Stimulated activated CD4-positive, alpha-beta T cell treated with anti-CD3 and anti-CD28 coated beads, Interleukin-4, amount 100 ng/mL, for 24 hours (primary cell): ENCODE results near the gene GLYR1.
A peak's percentile ranks its signal among the peaks of the same experiment; 100 is the strongest.
"Not testable (repeated sequence)": the region's sequence is repeated elsewhere in the genome, so short reads cannot be mapped to it uniquely, and the experiment has no call there.

Source experiments
- DNase-seq: peaks from one replicate; pipeline ENCODE4 v3.0.0-alpha.2; 2020

Gene GLYR1

DNA sequence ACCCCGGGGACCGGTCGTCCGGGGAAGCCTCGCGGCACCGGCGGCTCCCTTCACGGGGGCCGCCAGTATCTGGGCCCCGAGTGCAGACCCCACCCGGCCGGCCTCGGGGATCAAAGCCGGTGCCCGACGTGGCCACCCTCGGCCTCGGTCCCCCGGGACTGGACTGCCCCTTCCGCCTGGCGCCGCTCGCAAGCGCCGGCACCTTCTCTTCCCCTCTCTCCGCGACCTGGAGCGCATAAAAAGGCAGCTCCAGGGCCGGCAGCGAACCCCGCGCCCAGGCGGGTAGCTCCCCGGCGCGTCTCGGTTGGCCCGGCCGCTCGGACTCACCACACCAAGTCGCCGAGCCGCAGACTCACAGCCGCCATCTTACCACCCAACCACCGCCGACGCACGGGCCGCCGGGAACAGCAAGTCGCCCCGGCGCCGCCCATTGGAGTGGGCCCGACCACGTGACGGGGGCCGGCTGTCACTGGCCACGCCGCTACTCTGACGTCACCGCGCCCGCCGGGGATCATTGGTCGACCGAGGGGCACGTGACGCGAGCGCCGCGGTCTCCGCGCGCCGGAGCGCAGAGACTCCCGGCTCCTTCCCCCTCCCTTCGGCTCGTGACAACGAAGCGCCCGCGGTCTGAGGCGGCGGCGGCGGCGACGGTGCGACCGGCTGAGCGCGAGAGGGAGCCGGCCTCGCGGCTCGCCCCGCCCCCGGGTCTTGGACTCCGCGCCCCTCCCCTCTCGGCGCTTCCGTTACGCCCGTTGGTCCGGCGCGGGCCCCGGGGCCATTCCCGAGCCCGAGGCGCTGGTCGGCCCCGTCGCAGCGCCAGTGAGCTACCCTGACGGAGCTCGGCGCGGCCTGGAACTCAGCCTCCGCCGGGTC, at the start of gene GLYR1, which contains the start of gene UBN1:
TSS of gene GLYR1 (minus strand) at position 388 of the 873 bp plus-strand sequence. CDS start at position 365, 23 bp downstream.
TSS of gene UBN1 (plus strand) at position 581 of the 873 bp plus-strand sequence. CDS start 5,437 bp downstream, outside the sequence.
- DNase-seq, result peak; percentile 100

DNA sequence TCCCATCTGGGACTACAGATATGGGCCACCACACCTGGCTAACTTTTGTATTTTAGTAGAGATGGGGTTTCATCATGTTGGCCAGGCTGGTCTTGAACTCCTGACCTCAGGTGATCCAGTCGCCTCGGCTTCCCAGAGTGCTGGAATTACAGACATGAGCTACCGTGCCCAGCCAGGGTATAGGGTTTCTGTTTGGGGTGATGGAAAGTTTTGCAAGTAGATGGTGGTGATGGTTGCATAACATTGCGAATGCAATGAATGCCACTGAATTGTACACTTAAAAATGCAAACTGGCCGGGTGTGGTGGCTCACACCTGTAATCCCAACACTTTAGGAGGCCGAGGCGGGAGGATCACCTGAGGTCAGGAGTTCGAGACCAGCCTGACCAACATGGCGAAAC, 49.7 kb upstream of the GLYR1 start:
- not testable (repeated sequence) for DNase-seq

DNA sequence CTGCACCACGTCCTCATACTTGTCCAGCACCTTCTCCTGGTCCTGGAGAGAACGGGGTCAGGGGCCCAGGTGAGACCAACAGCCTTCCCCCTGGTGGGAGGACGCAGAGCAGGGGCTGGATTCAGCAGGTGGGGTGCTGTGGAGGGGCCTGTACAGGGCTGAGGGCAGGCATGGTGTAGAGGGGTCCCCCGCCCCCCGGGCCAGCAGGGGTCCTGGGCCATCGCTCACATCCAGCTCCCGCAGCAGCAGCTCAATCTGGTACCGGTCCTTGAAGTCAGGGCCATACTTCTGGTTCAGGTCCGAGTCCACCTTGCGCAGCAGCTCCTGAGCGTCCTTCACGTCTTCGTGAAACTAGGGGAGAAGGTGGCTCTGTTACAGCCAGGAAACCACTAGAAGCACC, 48.3 kb upstream of the GLYR1 start:
- no peak for DNase-seq

DNA sequence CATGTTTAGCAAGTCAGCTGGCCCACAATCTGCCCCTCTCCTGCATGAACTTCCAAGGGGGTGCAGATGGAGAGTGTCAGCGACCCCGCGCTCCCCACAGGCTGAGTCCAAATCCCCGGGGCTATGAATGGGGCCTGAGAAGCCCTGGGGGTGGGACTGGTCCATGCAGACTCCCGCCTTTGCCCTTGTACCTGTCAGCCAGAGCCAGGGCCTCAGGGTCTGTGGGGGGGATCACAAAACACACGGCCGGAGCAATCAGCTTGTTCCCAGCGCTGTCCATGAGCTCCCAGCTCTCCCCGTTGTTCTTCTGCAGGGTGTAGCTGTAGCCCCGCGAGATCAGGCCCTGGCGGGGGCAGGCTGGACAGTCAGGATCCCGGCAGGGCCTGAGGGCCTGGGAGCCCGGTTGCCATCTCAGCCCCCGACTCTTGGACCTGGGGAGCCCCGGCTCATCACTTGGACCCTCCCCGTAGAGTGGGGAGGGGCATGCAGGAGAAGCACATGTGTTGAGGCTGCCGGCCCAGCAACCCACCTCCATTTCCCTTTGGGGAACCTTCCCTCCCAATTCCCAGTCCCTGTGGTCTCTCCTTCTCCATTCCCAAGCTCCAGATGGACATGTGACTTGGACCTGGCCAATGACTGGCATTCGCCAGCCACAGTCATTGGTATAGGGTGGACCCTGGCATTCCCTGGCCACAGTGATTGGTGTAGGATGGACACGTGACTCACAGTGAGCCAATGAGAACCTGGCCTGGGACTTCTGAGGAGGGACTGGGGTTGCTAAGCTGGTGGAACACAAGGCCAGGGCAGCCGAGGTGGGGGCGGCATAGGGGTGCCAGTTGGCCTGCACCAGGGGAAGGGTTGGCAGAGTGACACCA, 47.4 kb upstream of the GLYR1 start:
- DNase-seq, result no peak

DNA sequence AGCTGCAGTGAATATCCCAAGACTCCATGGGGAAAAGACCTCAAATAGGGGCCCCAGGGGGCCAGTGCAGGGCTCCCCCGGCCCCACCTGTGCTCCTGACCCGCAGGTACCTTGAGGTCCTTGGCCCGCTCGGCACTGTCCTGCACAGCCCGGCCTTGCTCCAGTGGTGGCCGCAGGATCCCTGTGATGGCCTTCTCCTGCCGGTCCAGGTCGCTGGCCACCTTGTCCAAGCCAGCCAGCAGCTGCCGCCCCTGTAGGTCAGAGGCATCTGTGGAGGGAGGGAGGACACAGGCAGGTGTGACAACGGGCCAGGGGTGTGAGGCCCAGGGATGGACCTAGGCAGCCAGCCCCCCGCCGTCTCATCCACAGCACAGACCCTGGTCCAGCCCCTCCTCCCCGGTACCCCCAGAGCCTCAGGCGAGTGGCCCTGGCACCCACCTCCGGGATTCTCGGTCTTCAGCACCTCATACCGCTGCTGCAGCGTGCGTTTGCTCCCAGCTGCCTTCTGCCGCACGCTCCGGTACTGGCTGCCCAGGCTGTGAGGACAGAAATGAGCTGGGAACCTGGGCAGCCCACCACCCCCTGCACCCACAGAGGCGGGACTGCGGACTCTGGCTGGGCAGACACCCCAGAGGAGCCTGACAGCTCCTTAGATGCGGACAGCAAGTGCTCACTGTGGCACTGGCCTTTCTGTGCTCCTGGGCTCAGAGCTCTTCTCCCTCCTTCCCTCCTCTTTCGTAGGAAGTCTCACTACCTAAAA, 46.2 kb upstream of the GLYR1 start:
- DNase-seq, result no peak

DNA sequence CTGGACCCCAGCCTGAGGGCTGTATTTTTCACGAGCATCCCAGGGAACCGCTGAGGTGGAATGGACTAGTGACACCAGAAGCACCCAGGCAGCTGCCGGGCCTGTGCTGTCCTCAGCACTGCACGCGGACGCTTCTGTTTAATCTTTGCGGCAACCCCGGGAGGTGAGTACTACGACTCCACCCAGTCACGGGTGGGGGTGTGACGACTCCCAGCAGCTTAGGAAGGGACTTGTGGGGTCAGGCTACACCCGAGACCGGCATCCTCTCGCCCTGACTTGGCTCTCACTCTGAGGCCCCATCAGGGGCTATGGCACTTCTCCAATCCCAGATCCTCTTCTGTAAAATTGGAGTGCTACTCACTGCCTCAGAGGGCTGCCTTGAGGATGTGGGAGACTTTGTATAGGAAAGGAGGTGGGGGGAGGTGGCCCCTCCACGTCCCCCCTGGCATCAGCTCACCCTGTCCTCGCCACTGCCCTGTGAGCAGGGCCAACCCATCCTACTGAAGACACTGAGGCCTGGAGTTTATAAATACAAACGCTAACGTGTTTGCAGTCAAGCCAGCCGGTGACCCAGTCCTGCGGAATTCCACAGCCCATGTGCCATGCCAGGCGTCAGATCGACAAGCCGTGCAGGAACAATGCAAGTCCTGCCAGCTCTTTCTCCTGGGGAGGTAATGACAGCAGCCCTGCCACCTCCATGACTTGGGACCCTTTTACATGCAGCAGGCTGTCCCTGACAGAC, 45.4 kb upstream of the GLYR1 start:
- no peak for DNase-seq

DNA sequence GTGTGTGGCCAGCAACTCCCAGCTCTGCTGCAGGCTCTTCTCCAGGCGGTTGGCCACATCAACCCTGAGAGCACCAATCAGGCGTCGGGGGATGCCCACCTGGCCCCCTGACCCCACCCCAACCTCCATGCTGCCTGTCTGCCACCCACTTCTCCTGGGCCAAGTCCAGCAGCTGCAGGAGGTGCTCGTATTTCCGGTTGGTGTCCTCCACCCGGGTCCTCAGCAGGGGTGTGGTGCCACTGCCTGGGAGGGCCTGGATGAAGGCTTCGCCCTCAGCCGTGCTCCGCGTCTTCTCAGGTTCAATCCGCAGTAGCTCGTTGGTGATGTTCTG, 44.8 kb upstream of the GLYR1 start:
- DNase-seq, result no peak

DNA sequence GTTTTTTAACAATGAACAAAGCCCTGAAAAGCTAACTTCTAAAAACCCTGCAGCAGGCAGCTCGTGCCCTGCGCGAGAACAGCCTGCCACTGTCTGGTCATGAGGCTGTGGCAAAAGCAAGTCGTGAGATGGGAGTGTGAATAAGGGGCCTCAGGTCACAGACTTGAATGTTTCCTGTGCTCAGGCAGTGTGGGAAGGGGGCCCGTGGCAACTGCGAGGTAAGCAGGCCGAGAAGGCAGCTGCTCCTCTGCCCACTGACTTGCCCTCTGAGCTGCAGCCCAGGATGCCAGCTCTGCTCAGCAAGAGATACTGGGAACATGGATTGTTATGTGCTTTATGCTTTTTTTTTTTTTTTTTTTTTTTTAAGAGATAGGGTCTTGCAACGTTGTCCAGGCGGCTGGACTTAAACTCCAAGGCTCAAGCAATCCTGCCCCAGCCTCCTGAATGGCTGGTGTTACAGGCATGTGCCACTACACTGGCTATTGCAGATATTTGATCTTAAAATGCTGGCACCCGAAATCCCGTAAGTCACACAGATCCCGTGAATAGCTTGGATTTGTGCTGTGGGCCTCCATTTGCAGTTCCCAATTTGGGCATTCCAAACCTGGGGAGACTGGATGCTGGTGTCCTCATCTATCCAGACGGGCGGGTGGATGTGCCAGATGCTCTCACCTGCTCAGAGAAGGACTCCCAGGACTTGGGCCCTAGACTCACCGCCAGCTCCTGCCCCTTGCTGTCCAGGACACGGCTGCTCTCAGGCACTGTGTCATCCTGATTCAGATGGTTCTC, 44.2 kb upstream of the GLYR1 start:
- no peak for DNase-seq

DNA sequence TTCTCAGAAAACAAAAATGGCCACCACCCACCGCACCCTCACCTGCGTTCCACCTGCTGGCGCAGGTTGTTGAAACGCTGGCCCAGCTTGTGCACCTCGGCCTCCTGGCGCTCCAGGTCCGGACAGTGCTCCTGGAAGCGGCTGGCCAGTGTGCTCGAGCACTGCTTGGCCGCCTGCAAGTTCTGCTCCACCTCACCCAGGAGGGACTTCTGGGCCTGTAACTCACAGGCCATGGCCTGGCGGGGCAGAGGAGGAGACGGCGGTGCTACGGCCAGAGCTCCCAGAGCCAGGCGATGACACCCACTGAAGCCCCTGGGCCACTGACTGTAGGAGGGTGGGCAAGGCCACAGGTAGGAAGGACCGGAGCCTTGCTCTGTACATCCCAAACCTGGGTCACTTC, 43.6 kb upstream of the GLYR1 start:
- DNase-seq, result no peak

DNA sequence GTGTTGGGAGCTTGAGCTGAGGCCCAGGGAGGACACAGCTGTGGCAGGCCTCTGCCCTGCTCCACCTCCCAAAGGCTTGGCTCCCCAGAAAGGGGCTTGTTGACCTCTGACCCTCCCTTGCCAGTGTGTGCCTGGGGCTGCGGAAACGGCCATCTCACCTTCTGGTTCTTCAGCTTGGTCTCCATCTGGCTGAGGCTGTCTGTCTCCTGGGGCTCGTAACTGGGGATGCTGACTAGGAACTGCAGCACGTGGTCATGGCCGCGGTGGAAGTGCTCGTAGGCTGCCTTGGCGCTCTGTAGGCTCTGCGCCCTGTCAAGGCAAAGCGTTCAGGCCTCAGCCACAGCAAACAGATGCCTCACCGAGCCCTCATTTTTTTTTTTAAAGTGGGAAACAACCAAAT, 42.9 kb upstream of the GLYR1 start:
- DNase-seq, result no peak

DNA sequence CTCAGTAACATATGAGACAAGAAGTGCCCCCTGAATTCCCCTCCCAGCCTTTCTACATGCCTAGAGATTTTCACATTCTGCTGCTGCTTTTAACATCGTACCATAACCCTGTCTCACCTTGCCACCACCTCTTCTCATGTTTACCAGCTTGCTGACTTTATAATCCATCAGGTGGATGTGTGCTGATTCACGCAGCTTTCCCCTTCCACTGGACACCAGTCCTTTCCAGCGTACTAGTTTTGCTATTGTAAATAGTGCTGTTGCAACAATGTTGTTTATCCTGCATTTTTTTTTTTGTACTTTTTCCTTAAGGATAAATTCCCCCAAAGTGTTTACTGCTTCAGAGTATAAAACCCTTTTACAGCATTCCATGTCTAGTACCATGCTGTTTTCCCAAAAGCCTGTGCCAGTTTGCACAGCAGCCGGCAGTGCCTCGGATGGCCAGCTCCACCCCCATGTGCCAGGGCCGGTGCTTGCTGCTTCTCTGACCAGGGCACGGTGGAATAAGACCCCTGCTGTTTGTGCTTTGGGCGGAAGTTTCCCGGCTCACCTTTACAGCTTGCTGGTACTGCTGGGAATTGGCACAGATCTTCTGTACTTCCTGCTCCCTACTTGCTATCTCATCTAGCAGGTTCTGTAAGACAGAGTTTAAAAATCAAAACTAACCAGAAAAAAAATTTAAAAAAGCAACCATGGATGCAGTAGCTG, 41.5 kb upstream of the GLYR1 start:
- no peak for DNase-seq

DNA sequence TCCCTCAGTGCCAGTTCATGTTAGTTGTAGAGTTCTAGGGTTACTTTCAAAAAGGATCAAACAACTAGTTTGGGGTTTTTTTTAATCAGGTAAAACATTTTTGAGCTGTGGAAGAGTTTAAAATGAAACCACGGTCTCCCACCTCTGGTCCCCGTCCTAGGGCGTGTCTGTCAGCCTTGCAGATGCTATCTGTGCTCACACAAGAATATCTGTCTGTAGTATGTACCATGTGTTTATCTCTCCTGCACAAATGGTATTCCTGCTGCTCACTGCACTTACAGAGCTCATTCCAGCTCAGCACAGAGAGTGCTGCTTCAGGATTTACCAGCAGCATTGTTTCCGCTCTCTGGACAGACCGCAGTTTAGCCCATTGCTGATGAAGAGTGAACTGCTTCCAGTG, 39.1 kb upstream of the GLYR1 start:
- DNase-seq, result no peak

DNA sequence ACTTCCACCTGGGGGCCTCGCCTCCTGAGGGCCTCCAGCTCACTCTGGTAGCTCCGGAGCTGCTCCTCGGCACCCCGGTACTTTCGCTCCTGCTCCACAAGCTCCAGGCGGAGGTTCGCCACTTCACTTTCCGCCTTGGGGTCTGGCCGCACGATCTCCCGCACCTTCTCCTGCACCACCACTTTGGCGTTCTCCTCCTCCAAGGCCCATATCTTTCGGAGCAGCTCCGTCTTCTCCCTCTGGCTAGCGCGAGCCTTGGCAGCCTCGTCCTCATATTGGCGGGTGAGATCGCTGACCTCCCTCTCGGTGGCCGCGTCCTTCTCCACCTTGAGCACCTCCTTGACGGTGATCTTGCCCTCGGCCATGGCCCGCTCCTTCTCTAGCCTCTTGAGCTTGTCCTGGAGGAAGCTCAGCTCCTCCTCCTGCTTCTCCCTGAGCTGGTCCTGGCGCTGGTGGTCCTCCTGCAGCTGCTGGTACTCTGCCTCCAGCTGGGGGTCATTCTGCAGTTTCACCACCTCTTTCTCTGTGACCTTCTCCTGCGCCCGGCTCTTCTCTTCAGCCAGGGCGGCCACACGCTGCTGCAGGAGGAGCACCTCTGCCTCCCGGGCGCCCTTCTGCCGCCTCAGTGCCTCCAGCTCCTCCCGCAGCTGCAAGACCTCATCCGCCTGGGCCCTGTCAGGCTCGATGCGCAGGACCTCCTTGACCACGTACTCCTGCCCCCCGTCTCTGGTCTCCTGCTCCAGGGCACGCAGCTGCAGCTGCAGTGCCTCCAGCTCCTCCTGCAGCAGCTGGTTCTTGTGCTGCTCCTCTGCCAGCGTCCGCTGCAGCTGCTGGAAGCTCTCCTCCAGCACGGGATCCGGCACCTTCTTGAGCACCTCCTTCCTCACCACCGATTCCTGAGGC, 38.1 kb upstream of the GLYR1 start:
- no peak for DNase-seq

DNA sequence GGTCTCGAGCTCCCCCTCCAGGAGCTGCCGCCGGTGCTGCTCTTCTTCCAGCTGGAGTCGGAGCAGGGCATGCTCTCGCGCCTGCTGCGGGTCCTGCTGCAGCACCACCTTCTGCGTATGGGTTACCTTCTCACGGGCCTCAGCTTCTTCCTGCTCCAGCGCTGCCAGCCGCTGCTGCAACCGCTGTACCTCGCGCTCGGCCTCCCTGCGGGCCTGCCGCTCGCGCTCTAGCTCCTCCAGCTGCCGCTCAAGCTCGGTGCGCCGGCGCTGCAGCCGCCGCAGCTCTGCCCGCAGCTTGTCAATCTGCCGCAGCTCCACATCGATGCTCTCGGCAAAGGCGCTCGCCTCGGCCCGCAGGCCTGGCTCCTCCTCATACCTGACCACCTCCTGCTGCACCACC, 37.1 kb upstream of the GLYR1 start:
- DNase-seq, result no peak

DNA sequence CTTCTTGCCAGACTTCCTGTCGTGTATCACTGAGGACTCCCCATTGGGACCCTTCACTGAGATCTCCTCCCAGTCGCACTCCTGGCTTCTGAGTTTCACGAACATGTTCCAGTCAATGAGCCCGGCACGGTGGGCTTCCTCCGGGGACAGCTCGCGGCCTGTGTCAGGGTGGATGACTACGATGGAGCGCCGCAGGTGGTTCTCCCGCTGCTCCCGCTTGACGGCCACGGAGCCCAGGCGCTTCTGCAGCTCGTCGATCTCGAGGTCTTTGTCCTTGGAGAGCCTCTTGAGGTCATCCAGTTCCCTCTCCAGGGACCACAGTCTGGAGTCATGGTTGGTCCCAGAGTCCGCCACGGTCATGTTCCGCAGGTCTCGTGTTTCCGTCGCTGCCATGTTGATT, 36.4 kb upstream of the GLYR1 start:
- DNase-seq, result no peak

DNA sequence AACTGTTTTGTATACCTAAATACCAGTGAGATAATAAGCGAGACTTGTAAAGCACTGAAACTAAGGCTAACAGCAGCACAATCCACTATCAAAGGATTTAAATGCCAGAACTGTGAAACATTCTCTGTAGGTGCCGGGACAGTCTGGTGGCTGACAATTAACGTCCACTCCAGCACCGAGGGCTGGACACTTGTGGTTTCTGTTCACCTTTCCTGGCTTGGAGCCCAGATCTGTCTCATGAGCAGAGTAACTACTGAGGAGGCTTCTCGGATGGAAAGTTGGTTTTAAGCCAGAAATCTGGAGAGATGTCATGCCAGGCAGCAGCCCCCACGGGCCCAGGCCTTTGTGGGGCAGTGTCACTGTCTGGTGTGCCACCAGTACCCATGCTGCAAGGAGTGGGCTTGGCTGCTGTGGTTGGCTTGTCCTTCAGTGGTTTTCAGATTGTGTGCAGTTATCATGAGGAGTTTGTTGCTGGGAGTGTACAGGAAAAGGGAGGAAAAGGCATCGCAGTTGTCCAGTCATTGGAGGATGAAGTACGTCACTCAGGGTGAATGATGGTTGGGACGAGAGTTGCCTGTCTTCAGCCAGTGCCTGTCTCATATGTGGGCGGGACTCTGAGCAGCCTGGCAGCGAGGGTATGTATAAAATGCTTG, 35.7 kb upstream of the GLYR1 start:
- DNase-seq, result no peak

DNA sequence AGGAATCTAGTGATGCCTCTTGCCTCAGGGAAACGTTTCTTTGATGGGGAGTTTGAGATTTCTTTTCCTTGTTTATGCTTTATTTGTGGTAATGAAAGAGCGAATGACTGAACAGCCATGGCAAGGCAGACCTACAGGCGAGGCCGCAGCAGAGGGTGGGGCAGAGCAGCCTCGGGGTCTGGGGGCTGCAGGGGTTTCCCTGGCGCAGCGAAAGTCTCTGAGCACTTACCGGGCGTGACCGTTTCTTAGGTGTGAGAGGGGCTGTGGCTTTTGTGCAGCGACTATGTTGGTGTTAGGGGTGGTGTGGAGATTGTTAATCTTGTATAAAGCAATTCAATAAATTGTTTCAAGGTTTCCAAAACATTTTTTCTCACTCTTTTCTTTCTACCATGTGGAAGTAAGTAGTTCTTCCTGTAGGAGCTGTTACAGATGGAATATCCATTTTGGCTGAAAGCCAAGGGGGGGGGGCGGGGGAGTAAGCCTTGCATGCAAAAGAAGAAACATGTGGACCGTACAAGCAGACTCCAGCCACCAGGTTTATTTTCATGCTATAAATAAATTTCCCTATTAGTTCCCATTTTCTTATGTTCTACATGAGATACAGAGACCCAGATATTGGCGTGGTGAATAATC, 35.0 kb upstream of the GLYR1 start:
- no peak for DNase-seq

DNA sequence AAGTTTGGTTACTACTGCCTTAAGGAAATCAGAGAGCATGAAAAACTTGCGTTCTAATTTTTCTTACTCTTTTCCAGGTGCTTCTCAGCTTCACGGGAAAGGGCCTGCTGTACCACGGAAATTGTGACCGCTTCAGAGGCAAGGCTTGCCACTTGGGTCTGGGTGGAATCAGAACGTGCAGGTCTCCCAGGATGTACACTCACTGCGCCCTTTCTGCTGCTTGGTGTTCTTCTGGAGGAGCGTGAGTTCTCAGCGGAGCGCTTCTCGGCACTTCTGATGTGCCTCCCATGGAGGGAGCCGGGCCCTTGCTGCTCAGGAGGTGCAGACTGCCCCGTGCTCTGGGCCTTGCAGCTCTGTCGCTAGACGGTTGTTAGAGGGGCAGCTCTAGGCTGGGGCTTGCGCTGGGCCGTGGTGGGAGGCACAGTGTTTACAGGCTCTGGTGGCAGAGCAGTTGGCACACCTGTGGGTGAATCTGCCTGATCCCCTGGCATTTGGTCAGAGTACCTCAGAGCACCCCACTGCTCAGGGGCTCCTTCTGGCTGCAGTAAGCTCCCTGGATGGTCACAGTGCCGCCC, 33.0 kb upstream of the GLYR1 start:
- no peak for DNase-seq
